ENCODE results near the gene GNG14. TPM values are rescaled to one million over a fixed set of nuclear protein-coding genes. Genes with fewer than 3 reads are reported as not detected.

The GNG14 gene
- total RNA-seq, 1 donor from 2014 or later, result not detected

GRCh38 chr19:12727745-12728433 is 40.1 kb downstream of the GNG14 start:
- Mint-ChIP-seq H3K4me3 (no peak overlapping the region), H3K9me3 (no peaks in the 10 kb centered on the region), H3K36me3 (ENCODE audit: low read depth) (peaks cover 47% of the 10 kb centered on the region), H3K27ac (no peak overlapping the region), H3K4me1 (peaks cover 24% of the 10 kb centered on the region), H3K27me3 (no peaks in the 10 kb centered on the region)
- no peak for DNase-seq
- intact Hi-C loops (cut with micrococcal nuclease), result no loop called here

GRCh38 chr19:12730064-12730463 is 42.3 kb downstream of the GNG14 start:
- peaks cover 24% of the 10 kb centered on the region for H3K4me1 Mint-ChIP-seq
- H3K4me3 Mint-ChIP-seq, result no peak overlapping the region
- H3K36me3 Mint-ChIP-seq (ENCODE audit: low read depth), result peaks cover 51% of the 10 kb centered on the region
- no peak overlapping the region for H3K27ac Mint-ChIP-seq
- no peak for DNase-seq
- H3K27me3 Mint-ChIP-seq, result no peaks in the 10 kb centered on the region
- intact Hi-C loops (cut with micrococcal nuclease), result loop anchor here (10.0 kb wide), 1 partner anchor 205 kb away; the partner anchor contains the start of genes CALR and FARSA
- no peaks in the 10 kb centered on the region for H3K9me3 Mint-ChIP-seq

GRCh38 chr19:12731337-12731736 is 43.5 kb downstream of the GNG14 start:
- intact Hi-C loops (cut with micrococcal nuclease), result loop anchor here (10.0 kb wide), 1 partner anchor 203 kb away; the partner anchor contains the start of genes CALR and FARSA
- Mint-ChIP-seq H3K27me3 (no peaks in the 10 kb centered on the region), H3K36me3 (ENCODE audit: low read depth) (peaks cover 51% of the 10 kb centered on the region), H3K4me3 (no peak overlapping the region), H3K27ac (no peak overlapping the region), H3K4me1 (peaks cover 28% of the 10 kb centered on the region), H3K9me3 (no peaks in the 10 kb centered on the region)
- no peak for DNase-seq

GRCh38 chr19:12733369-12734214 is 45.8 kb downstream of the GNG14 start:
- intact Hi-C loops (cut with micrococcal nuclease), result loop anchor here (1.0 to 10.0 kb wide), 2 partner anchors 11 to 201 kb away; partner anchors contain the start of genes CALR and FARSA
- no peaks in the 10 kb centered on the region for H3K27me3 Mint-ChIP-seq
- H3K36me3 Mint-ChIP-seq (ENCODE audit: low read depth), result peaks cover 39% of the 10 kb centered on the region
- H3K4me1 Mint-ChIP-seq, result peaks cover 43% of the 10 kb centered on the region
- no peaks in the 10 kb centered on the region for H3K9me3 Mint-ChIP-seq
- H3K27ac Mint-ChIP-seq, result peak overlapping the region; percentile 94
- H3K4me3 Mint-ChIP-seq, result peak overlapping the region; percentile 90
- DNase-seq, result peak; percentile 85

GRCh38 chr19:12736995-12737834 is 49.4 kb downstream of the GNG14 start, which contains the start of gene GET3:
Gene GET3, plus strand, starts transcription at chr19:12737497. Its CDS starts 9 bp downstream, at chr19:12737506.
- intact Hi-C loops (cut with micrococcal nuclease), result loop anchor here (1.0 to 10.0 kb wide), 2 partner anchors 69 to 198 kb away; partner anchors contain the start of genes CALR, FARSA and RNASEH2A
- peak within 1 kb of the TSS; percentile 100 for H3K4me3 Mint-ChIP-seq
- no peaks in the 10 kb centered on the region for H3K27me3 Mint-ChIP-seq
- H3K36me3 Mint-ChIP-seq (ENCODE audit: low read depth), result peaks cover 30% of the 10 kb centered on the region
- no peaks in the 10 kb centered on the region for H3K9me3 Mint-ChIP-seq
- peak within 1 kb of the TSS; percentile 98 for H3K27ac Mint-ChIP-seq
- peaks cover 38% of the 10 kb centered on the region for H3K4me1 Mint-ChIP-seq
- peak; percentile 94 for DNase-seq

GRCh38 chr19:12737835-12738351 is 50.1 kb downstream of the GNG14 start:
- Mint-ChIP-seq H3K4me3 (peak overlapping the region; percentile 100), H3K27ac (peak overlapping the region; percentile 98), H3K4me1 (peaks cover 34% of the 10 kb centered on the region), H3K27me3 (no peaks in the 10 kb centered on the region), H3K9me3 (no peaks in the 10 kb centered on the region), H3K36me3 (ENCODE audit: low read depth) (peaks cover 29% of the 10 kb centered on the region)
- no peak for DNase-seq
- intact Hi-C loops (cut with micrococcal nuclease), result loop anchor here (1.0 to 10.0 kb wide), 2 partner anchors 68 to 197 kb away; partner anchors contain the start of genes CALR, FARSA and RNASEH2A

Other genes starting within 250 kb of the GNG14 start
- gene ZNF443, start 247.0 kb upstream of the GNG14 start, total RNA-seq, result 4.8 and 5.7 TPM in 2 replicates
- gene ZNF709, start 203.2 kb upstream of the GNG14 start, total RNA-seq, result 1.3 and 1.5 TPM in 2 replicates
- 5.6 and 7.0 TPM in 2 replicates for gene ZNF564, start 136.5 kb upstream of the GNG14 start, total RNA-seq
- 8.7 and 9.0 TPM in 2 replicates for gene ZNF490, start 77.2 kb upstream of the GNG14 start, total RNA-seq
- gene ZNF791, start 77.1 kb upstream of the GNG14 start, total RNA-seq, result 22.3 and 26.6 TPM in 2 replicates
- 118 and 136 TPM in 2 replicates for gene MAN2B1, start 21.3 kb upstream of the GNG14 start, total RNA-seq
- gene WDR83, start 21.2 kb upstream of the GNG14 start, total RNA-seq, result 21.7 and 27.1 TPM in 2 replicates
- 138 and 155 TPM in 2 replicates for gene DHPS, start 6.1 kb upstream of the GNG14 start, total RNA-seq
- gene FBXW9, start 8.6 kb downstream of the GNG14 start, total RNA-seq, result 12.4 and 12.9 TPM in 2 replicates
- 153 and 163 TPM in 2 replicates for gene TNPO2, start 35.9 kb downstream of the GNG14 start, total RNA-seq
- 216 and 218 TPM in 2 replicates for gene TRIR, start 46.7 kb downstream of the GNG14 start, total RNA-seq
- 64.6 and 67.3 TPM in 2 replicates for gene GET3, start 49.5 kb downstream of the GNG14 start, total RNA-seq
- not detected in 2 replicates for gene BEST2, start 63.8 kb downstream of the GNG14 start, total RNA-seq
- gene HOOK2, start 87.6 kb downstream of the GNG14 start, total RNA-seq, result 17.8 and 18.3 TPM in 2 replicates
- 302 and 310 TPM in 2 replicates for gene JUNB, start 103.5 kb downstream of the GNG14 start, total RNA-seq
- 277 and 294 TPM in 2 replicates for gene PRDX2, start 113.8 kb downstream of the GNG14 start, total RNA-seq
- gene THSD8, start 114.1 kb downstream of the GNG14 start, total RNA-seq, result 26.8 and 32.7 TPM in 2 replicates
- gene RNASEH2A, start 118.6 kb downstream of the GNG14 start, total RNA-seq, result 35.8 and 51.5 TPM in 2 replicates
- gene RTBDN, start 146.6 kb downstream of the GNG14 start, total RNA-seq, result not detected in 2 replicates
- 1.6 and 2.4 TPM in 2 replicates for gene MAST1, start 150.5 kb downstream of the GNG14 start, total RNA-seq
- 21.5 and 22.0 TPM in 2 replicates for gene DNASE2, start 193.5 kb downstream of the GNG14 start, total RNA-seq
- 0.77 and 1.2 TPM in 2 replicates for gene KLF1, start 199.2 kb downstream of the GNG14 start, total RNA-seq
- gene GCDH, start 203.2 kb downstream of the GNG14 start, total RNA-seq, result 66.9 and 71.6 TPM in 2 replicates
- 2.3 and 3.3 TPM in 2 replicates for gene SYCE2, start 231.3 kb downstream of the GNG14 start, total RNA-seq
- gene FARSA, start 245.7 kb downstream of the GNG14 start, total RNA-seq, result 202 and 208 TPM in 2 replicates

All from activated CD4-positive, alpha-beta T cell treated with anti-CD3 and anti-CD28 coated beads, Interleukin-2, amount 10 ng/mL, durations not matched to agents 24 days and 14 days (primary cell).